NOMO-1 treated with DMSO at 0.1 percent for 48 hours (cell line): ENCODE measurements around the gene CBL.

Experiments
- DNase-seq: peaks from one replicate; lab custom pipeline; 2025; ENCODE audit not compliant: unreplicated experiment; lab: John Stamatoyannopoulos, UW

The CBL gene

GRCh38 chr11:119266063-119266462 is 59.9 kb downstream of the CBL start:
- no peak for DNase-seq

- DNase-seq = no peak
These were observed 60.5 kb downstream of the CBL start for GRCh38 chr11:119266517-119267255.

DNA sequence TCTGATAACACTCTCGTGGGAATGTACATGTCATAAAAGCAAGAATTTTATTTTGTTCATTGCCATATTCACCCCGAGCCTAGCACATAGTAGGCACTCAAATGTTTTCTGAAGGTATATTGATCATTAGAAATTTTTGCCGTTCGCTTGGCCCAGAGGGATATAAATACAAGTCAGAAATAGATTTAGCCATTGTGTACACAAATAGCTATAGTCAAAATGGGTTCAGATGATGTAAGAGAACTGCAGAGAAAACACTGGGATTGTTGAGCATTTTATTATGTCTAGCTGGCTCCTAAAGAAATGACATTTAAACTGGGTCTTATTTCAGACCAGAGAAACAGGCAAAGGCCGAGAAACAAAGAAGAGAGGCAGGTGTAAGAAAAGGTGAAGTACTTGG is 61.5 kb downstream of the CBL start:
- DNase-seq = no peak

GRCh38 chr11:119273721-119274120 is 67.6 kb downstream of the CBL start:
- no peak for DNase-seq

- DNase-seq = no peak
These were observed 71.5 kb downstream of the CBL start for GRCh38 chr11:119277660-119278059.

DNA sequence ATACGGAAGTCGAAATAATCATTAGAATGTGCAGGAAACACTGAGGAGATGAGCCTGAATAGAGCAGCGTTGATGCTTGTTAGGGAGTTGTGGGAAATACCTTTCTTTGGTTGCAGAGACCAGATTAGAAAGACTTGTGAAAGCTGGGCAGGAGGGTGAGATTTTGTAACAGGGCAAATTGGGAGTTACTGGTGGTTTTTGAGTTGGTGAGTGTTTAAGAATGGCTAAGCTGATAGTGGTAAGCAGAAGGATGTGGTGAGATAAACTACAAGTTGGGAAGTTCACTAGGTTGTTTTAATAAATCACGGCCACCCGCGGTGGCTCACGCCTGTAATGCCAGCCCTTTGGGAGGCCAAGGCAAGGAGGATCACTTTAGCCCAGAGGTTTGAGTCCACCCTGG is 76.4 kb downstream of the CBL start:
- no peak for DNase-seq

GRCh38 chr11:119284344-119285157 is 78.4 kb downstream of the CBL start:
- DNase-seq = peak; percentile 31

- no peak for DNase-seq
These were observed 79.3 kb downstream of the CBL start for GRCh38 chr11:119285431-119285830.

GRCh38 chr11:119288219-119288618 is 82.1 kb downstream of the CBL start:
- DNase-seq = no peak

GRCh38 chr11:119290894-119291497 is 84.9 kb downstream of the CBL start:
- no peak for DNase-seq

DNA sequence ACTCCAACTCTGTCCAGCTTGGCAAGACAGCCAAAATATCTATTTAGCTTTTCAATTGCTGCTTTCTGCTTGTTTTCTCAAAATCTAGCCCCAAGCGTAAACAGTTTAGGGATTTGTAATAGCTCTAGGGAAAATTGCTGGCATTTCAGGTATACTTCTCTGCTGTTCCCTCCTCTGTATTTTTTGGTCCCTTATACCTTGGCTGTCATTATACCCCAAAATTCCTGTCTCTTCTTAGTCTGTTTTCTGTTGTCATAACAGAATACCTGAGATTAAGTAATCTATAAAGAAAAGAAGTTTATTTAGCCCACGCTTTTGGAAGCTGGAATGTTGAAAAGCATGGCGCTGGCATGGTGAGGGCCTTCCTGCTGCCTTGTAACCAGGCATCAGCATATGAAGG is 87.3 kb downstream of the CBL start:
- DNase-seq = no peak

GRCh38 chr11:119295178-119295577 is 89.0 kb downstream of the CBL start:
- no peak for DNase-seq

DNA sequence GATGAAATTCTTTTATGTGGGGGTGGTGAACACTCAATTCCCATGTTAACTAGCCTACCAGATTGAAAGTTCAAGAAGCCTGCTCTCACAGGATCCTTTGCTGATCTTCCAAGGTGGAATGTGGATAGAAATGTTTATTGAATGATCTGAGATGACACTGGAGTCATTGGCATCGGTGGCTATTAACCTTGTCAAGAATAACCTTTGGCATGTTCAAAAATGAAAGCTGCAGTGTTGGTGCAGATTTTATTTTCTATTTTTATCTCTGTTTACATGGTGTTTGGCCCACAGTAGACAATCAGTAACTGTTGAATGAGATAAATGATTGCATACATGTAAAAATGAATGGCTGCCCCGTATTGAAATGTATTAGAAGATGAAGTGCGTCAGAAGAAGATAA is 91.8 kb downstream of the CBL start:
- no peak for DNase-seq

GRCh38 chr11:119298726-119299125 is 92.6 kb downstream of the CBL start:
- DNase-seq = no peak

DNA sequence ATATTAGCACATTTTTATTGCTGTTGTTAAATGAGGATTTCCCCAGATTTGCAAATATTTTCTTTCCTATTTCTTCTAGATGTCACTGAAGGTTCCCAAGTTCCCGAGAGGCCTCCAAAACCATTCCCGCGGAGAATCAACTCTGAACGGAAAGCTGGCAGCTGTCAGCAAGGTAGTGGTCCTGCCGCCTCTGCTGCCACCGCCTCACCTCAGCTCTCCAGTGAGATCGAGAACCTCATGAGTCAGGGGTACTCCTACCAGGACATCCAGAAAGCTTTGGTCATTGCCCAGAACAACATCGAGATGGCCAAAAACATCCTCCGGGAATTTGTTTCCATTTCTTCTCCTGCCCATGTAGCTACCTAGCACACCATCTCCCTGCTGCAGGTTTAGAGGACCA is 93.3 kb downstream of the CBL start:
- DNase-seq = no peak

DNA sequence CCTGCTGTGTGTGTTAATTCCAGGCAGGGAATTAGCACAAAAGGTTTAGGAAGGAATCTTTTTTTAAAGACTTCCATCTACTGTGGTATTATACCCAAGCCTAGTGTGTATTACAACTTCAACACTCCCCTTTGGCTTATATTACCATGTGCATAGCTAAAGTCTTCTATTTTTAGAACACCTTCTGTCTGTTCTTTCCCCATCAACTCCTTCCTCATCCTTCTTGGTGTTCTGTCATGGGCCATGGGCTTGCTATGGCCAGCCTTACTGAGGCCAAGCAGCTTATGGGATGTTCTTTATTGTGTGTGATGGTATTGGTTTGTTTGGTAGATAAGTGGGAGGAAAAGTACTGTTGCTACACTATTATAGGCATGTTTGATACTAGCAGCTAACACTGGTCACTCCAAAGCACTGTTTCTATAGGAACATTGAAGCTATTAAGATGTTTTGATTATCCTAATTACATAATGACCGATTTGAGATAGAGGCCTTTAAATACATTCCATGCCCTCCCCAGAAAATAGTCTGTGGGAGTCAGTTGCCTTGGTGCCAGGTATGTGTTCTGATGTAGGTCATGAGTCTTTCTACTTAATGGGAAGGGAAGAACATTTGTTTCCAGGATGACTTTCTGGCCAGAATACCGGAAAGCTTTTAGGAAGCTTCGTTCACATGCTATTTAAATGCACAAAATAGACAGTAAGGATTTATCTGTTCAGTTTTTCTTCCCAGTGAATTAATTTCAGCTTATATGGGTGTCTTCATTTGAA is 94.2 kb downstream of the CBL start:
- no peak for DNase-seq

GRCh38 chr11:119303227-119303718 is 97.1 kb downstream of the CBL start:
- DNase-seq = no peak

GRCh38 chr11:119305556-119306372 is 99.6 kb downstream of the CBL start:
- DNase-seq = no peak

- DNase-seq = no peak
These were observed 100.3 kb downstream of the CBL start for GRCh38 chr11:119306373-119306890.

GRCh38 chr11:119307219-119307618 is 101.1 kb downstream of the CBL start:
- DNase-seq = no peak
